HAP-1 (cell line): ENCODE results near the gene PDPK1.
A peak's percentile ranks its signal among the peaks of the same experiment; 100 is the strongest.

Source experiments
- DNase-seq, 2 experiments: peaks; one replicate each; pipeline ENCODE4 v3.0.0-alpha.2; 2016 to 2020; ENCODE audit warnings: low spot score in 2 of 2
- H3K27me3 ChIP-seq: fragments of 250-450 bp; sonication (Bioruptor Pico); 2 replicates; pipeline ENCODE4 v1.5.1; 2020; ENCODE audit warnings: low read depth, mild to moderate bottlenecking, moderate library complexity
- H3K36me3 ChIP-seq: fragments of 250-450 bp; sonication (Bioruptor Pico); replicated peaks from 2 replicates; pipeline ENCODE4 v1.5.1; 2020; ENCODE audit warnings: mild to moderate bottlenecking
- H3K4me1 ChIP-seq: fragments of 250-450 bp; sonication (Bioruptor Pico); 2 replicates; pipeline ENCODE4 v1.5.1; 2020; ENCODE audit warnings: mild to moderate bottlenecking
- H3K4me3 ChIP-seq: fragments of 250-450 bp; sonication (Bioruptor Pico); 2 replicates; pipeline ENCODE4 v1.5.1; 2020; ENCODE audit warnings: mild to moderate bottlenecking, moderate library complexity
- H3K9me3 ChIP-seq: fragments of 250-450 bp; sonication (Bioruptor Pico); 2 replicates; pipeline ENCODE4 v1.5.1; 2020; ENCODE audit warnings: mild to moderate bottlenecking, moderate library complexity
- in situ Hi-C: fragments of 300-500 bp; cut with MboI; formaldehyde crosslinking; loops from 3 replicates; pipeline ENCODE4 v1.14.3; 2020; ENCODE audit warnings: low sequenced_read_pairs, inconsistent platforms, mixed read lengths

PDPK1 gene

GRCh38 chr16:2520784-2521531 is 16.9 kb upstream of the PDPK1 start:
- Histone ChIP-seq H3K4me3 (peak overlapping the region; percentile 58), H3K9me3 (no peaks in the 10 kb centered on the region), H3K36me3 (peaks cover 34% of the 10 kb centered on the region), H3K27me3 (no peaks in the 10 kb centered on the region), H3K4me1 (no peaks in the 10 kb centered on the region; the same call in 1 of the 2 replicates)
- in situ Hi-C loops = loop anchor here (25.0 kb wide), 1 partner anchor 534 kb away; the partner anchor contains the start of genes GFER, NOXO1 and SYNGR3
- DNase-seq = no peak

GRCh38 chr16:2523801-2524231 is 14.0 kb upstream of the PDPK1 start:
- H3K9me3 ChIP-seq = no peaks in the 10 kb centered on the region
- DNase-seq = no peak
- H3K4me1 ChIP-seq = no peaks in the 10 kb centered on the region; the same call in 1 of the 2 replicates
- H3K4me3 ChIP-seq = no peak overlapping the region
- in situ Hi-C loops = loop anchor here (25.0 kb wide), 1 partner anchor 537 kb away; the partner anchor contains the start of genes GFER, NOXO1 and SYNGR3
- H3K36me3 ChIP-seq = peaks cover 54% of the 10 kb centered on the region
- no peaks in the 10 kb centered on the region for H3K27me3 ChIP-seq

- Histone ChIP-seq H3K9me3 (no peaks in the 10 kb centered on the region), H3K4me1 (no peaks in the 10 kb centered on the region; the same call in 1 of the 2 replicates), H3K36me3 (peaks cover 50% of the 10 kb centered on the region), H3K4me3 (no peak overlapping the region), H3K27me3 (no peaks in the 10 kb centered on the region)
- in situ Hi-C loops = loop anchor here (25.0 kb wide), 1 partner anchor 537 kb away; the partner anchor contains the start of genes GFER, NOXO1 and SYNGR3
- no peak for DNase-seq
Observed at GRCh38 chr16:2524339-2524938, 13.4 kb upstream of the PDPK1 start.

- Histone ChIP-seq H3K9me3 (no peaks in the 10 kb centered on the region), H3K4me1 (peaks cover 2% of the 10 kb centered on the region), H3K27me3 (no peaks in the 10 kb centered on the region), H3K4me3 (no peak overlapping the region), H3K36me3 (peaks cover 46% of the 10 kb centered on the region)
- in situ Hi-C loops = no loop called here
- DNase-seq = no peak
Observed at GRCh38 chr16:2526135-2526534, 11.7 kb upstream of the PDPK1 start.

GRCh38 chr16:2527071-2527783 is 10.6 kb upstream of the PDPK1 start:
- Histone ChIP-seq H3K36me3 (peaks cover 43% of the 10 kb centered on the region), H3K9me3 (no peaks in the 10 kb centered on the region), H3K4me3 (no peak overlapping the region), H3K4me1 (peaks cover 7% of the 10 kb centered on the region), H3K27me3 (no peaks in the 10 kb centered on the region)
- in situ Hi-C loops = no loop called here
- no peak for DNase-seq

GRCh38 chr16:2527784-2528100 is 10.1 kb upstream of the PDPK1 start:
- peaks cover 9% of the 10 kb centered on the region for H3K4me1 ChIP-seq
- in situ Hi-C loops = no loop called here
- H3K36me3 ChIP-seq = peaks cover 43% of the 10 kb centered on the region
- H3K9me3 ChIP-seq = no peaks in the 10 kb centered on the region
- DNase-seq = no peak
- H3K27me3 ChIP-seq = no peaks in the 10 kb centered on the region
- no peak overlapping the region for H3K4me3 ChIP-seq

- Histone ChIP-seq H3K27me3 (no peaks in the 10 kb centered on the region), H3K4me1 (peaks cover 10% of the 10 kb centered on the region), H3K36me3 (peaks cover 40% of the 10 kb centered on the region), H3K9me3 (no peaks in the 10 kb centered on the region), H3K4me3 (no peak overlapping the region)
- DNase-seq = no peak
- in situ Hi-C loops = no loop called here
Observed at GRCh38 chr16:2528161-2529060, 9.4 kb upstream of the PDPK1 start.

GRCh38 chr16:2529061-2529931 is 8.5 kb upstream of the PDPK1 start:
- no peaks in the 10 kb centered on the region for H3K27me3 ChIP-seq
- no peaks in the 10 kb centered on the region for H3K9me3 ChIP-seq
- no peak overlapping the region for H3K4me3 ChIP-seq
- peaks cover 31% of the 10 kb centered on the region for H3K36me3 ChIP-seq
- peaks cover 10% of the 10 kb centered on the region for H3K4me1 ChIP-seq
- peak in 1 of 2 experiments; percentile 6 for DNase-seq
- in situ Hi-C loops = no loop called here

GRCh38 chr16:2529961-2530628 is 7.7 kb upstream of the PDPK1 start:
- Histone ChIP-seq H3K9me3 (no peaks in the 10 kb centered on the region), H3K4me1 (peaks cover 10% of the 10 kb centered on the region), H3K36me3 (peaks cover 26% of the 10 kb centered on the region), H3K27me3 (no peaks in the 10 kb centered on the region), H3K4me3 (no peak overlapping the region)
- in situ Hi-C loops = no loop called here
- DNase-seq = no peak

- Histone ChIP-seq H3K4me1 (peaks cover 10% of the 10 kb centered on the region), H3K9me3 (no peaks in the 10 kb centered on the region), H3K36me3 (peaks cover 23% of the 10 kb centered on the region), H3K27me3 (no peaks in the 10 kb centered on the region), H3K4me3 (no peak overlapping the region; the same call in 1 of the 2 replicates)
- in situ Hi-C loops = no loop called here
- no peak for DNase-seq
Observed at GRCh38 chr16:2530629-2531318, 7.0 kb upstream of the PDPK1 start.

GRCh38 chr16:2531371-2531695 is 6.5 kb upstream of the PDPK1 start, which contains the start of gene CEMP1:
CEMP1 (minus strand) TSS chr16:2531408; CDS start chr16:2531073, 335 bp downstream.
- Histone ChIP-seq H3K36me3 (peaks cover 17% of the 10 kb centered on the region), H3K4me3 (peak within 1 kb of the TSS; percentile 37), H3K9me3 (no peaks in the 10 kb centered on the region), H3K4me1 (peaks cover 10% of the 10 kb centered on the region), H3K27me3 (no peaks in the 10 kb centered on the region)
- in situ Hi-C loops = no loop called here
- no peak for DNase-seq
